Left forelimb (tissue), 1 donor: Measurements from ENCODE around the gene TBX18.

ENCODE experiments used
- DNase-seq: peaks from one replicate; pipeline ENCODE4 v3.0.0-alpha.2; 2018; ENCODE audit warnings: low spot score

TBX18 gene

GRCh38 chr6:84671183-84671582 is 93.2 kb downstream of the TBX18 start:
- DNase-seq = no peak

GRCh38 chr6:84669945-84670344 is 94.5 kb downstream of the TBX18 start:
- DNase-seq = no peak

- no peak for DNase-seq
Observed at GRCh38 chr6:84667252-84668213, 96.9 kb downstream of the TBX18 start.

- DNase-seq = no peak
Observed at GRCh38 chr6:84665401-84665800, 99.0 kb downstream of the TBX18 start.

GRCh38 chr6:84663866-84664265 is 100.5 kb downstream of the TBX18 start:
- DNase-seq = no peak

GRCh38 chr6:84657486-84657885 is 106.9 kb downstream of the TBX18 start:
- DNase-seq = no peak

- no peak for DNase-seq
Observed at GRCh38 chr6:84657025-84657424, 107.4 kb downstream of the TBX18 start.

GRCh38 chr6:84653027-84653551 is 111.3 kb downstream of the TBX18 start:
- DNase-seq = no peak

GRCh38 chr6:84652356-84653026 is 111.9 kb downstream of the TBX18 start:
- DNase-seq = no peak

- no peak for DNase-seq
Observed at GRCh38 chr6:84651583-84651982, 112.8 kb downstream of the TBX18 start.

- DNase-seq = no peak
Observed at GRCh38 chr6:84648444-84648843, 116.0 kb downstream of the TBX18 start.

GRCh38 chr6:84645563-84646266 is 118.7 kb downstream of the TBX18 start:
- DNase-seq = no peak

- DNase-seq = no peak
Observed at GRCh38 chr6:84645000-84645399, 119.4 kb downstream of the TBX18 start.

- DNase-seq = no peak
Observed at GRCh38 chr6:84643778-84644177, 120.6 kb downstream of the TBX18 start.

- no peak for DNase-seq
Observed at GRCh38 chr6:84641076-84641475, 123.3 kb downstream of the TBX18 start.

- no peak for DNase-seq
Observed at GRCh38 chr6:84639396-84639795, 125.0 kb downstream of the TBX18 start.

- DNase-seq = no peak
Observed at GRCh38 chr6:84638286-84638685, 126.1 kb downstream of the TBX18 start.
